ENCODE data around the gene ASCL1. TPM values are rescaled to one million over a fixed set of nuclear protein-coding genes. Genes with fewer than 3 reads are reported as not detected.

The ASCL1 gene
- total RNA-seq = not detected in 2 replicates

DNA sequence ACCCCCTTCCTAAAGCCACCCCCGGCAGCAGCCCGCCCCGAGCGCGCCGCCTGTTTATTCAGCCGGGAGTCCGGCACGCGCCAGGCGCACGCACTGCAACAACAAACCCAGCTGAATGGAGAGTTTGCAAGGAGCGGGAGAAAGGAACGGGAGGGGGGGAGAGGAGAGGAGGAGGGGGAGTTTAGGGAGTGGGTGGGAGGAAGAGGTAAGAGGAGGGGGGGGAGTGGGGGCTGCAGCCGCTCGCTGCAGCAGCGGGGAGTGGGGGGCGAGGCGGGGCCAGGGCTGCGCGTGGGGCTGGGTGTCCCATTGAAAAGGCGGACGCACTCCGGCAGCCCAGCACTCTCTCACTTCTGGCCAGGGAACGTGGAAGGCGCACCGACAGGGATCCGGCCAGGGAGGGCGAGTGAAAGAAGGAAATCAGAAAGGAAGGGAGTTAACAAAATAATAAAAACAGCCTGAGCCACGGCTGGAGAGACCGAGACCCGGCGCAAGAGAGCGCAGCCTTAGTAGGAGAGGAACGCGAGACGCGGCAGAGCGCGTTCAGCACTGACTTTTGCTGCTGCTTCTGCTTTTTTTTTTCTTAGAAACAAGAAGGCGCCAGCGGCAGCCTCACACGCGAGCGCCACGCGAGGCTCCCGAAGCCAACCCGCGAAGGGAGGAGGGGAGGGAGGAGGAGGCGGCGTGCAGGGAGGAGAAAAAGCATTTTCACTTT, at the start of gene ASCL1:
TSS of gene ASCL1 (plus strand) at position 336 of the 712 bp plus-strand sequence. CDS start 571 bp downstream, outside the sequence.

DNA sequence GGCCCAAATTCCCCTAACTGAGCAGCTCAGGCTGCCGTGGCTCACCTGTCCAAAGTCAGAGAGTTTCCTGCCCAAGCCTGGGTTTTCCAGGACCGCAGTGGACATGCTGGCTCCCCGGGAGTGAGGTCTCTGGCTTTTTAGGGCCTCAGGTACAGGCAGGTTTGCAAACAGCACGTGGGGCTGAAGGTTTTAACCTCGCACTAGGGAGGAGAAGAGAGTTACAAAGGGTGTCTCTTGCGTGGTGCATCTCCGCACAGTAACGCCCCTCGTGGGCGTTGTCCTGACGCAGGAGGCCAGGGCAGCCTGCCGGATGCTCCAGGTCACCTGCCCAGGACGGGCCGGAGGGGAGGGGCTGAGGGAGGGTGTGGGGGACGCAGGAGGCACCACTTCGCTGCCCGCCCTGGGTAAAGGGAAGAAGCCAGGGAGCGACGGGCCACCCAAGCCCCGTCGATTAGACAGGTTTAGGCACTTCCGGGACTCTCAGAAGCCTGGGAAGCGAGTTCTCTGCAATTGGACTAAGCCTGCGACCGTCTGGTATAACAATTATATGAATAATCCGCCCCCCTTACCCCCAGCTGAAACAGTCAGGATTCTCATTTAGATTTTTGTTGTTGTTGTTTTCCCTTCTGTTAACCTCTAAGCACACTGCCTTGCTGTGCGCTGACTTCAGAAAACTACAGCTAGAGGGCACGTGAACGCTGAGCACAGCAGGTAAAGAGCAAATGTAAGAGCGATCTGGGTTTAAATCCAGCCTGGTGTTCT, 40.3 kb upstream of the ASCL1 start, which contains the start of gene PAH:
TSS of gene PAH (minus strand) at position 219 of the 762 bp plus-strand sequence. CDS start at position 105, 114 bp downstream.

Other genes starting within 250 kb of the ASCL1 start
- gene PAH, start 40.4 kb upstream of the ASCL1 start, total RNA-seq = not detected in 2 replicates